Activated CD4-positive, alpha-beta T cell treated with anti-CD3 and anti-CD28 coated beads for 48 hours (primary cell): Measurements from ENCODE around the gene PCDHA3.
"Not testable (repeated sequence)": the region's sequence is repeated elsewhere in the genome, so short reads cannot be mapped to it uniquely, and the experiment has no call there.

Experiments
- DNase-seq: peaks from one replicate; pipeline ENCODE4 v3.0.0-alpha.2; 2020

The PCDHA3 gene

GRCh38 chr5:140821375-140822280, 20.8 kb downstream of the PCDHA3 start, which contains the start of gene PCDHA5:
TSS of gene PCDHA5 (plus strand) at chr5:140821613.
- peak; percentile 64 for DNase-seq

- no peak for DNase-seq
Observed at GRCh38 chr5:140822281-140822629, 21.4 kb downstream of the PCDHA3 start.

GRCh38 chr5:140822969-140823368, 22.1 kb downstream of the PCDHA3 start:
- DNase-seq, result not testable (repeated sequence)

- DNase-seq, result no peak
Observed at GRCh38 chr5:140823475-140823874, 22.6 kb downstream of the PCDHA3 start.

- DNase-seq, result no peak
Observed at GRCh38 chr5:140827704-140828361, 27.0 kb downstream of the PCDHA3 start, which contains the start of gene PCDHA6. TSS of gene PCDHA6 (plus strand) at chr5:140827960. CDS start at chr5:140828092, 132 bp downstream.

GRCh38 chr5:140828362-140828737, 27.5 kb downstream of the PCDHA3 start:
- DNase-seq, result no peak

- not testable (repeated sequence) for DNase-seq
Observed at GRCh38 chr5:140829511-140830501, 28.9 kb downstream of the PCDHA3 start.

GRCh38 chr5:140833993-140834392, 33.1 kb downstream of the PCDHA3 start, which contains the start of gene PCDHA7:
TSS of gene PCDHA7 (plus strand) at chr5:140834269. CDS start at chr5:140834384, 115 bp downstream.
- no peak for DNase-seq

GRCh38 chr5:140834439-140835008, 33.7 kb downstream of the PCDHA3 start:
- DNase-seq, result not testable (repeated sequence)

GRCh38 chr5:140835622-140836510, 35.0 kb downstream of the PCDHA3 start:
- no peak for DNase-seq

- DNase-seq, result peak; percentile 35
Observed at GRCh38 chr5:140840978-140841962, 40.4 kb downstream of the PCDHA3 start, which contains the start of gene PCDHA8. TSS of gene PCDHA8 (plus strand) at chr5:140841187. CDS start at chr5:140841322, 135 bp downstream.

- no peak for DNase-seq
Observed at GRCh38 chr5:140842798-140843733, 42.2 kb downstream of the PCDHA3 start.

GRCh38 chr5:140848139-140849102, 47.6 kb downstream of the PCDHA3 start, which contains the start of gene PCDHA9:
TSS of gene PCDHA9 (plus strand) at chr5:140848382. CDS start at chr5:140848496, 114 bp downstream.
- not testable (repeated sequence) for DNase-seq

GRCh38 chr5:140849831-140850634, 49.2 kb downstream of the PCDHA3 start:
- not testable (repeated sequence) for DNase-seq
